Neural cell (in vitro differentiated cells): ENCODE measurements around the gene CDK15. TPM values are rescaled to one million over a fixed set of nuclear protein-coding genes. Genes with fewer than 3 reads are reported as not detected.
"Not testable (repeated sequence)": the region's sequence is repeated elsewhere in the genome, so short reads cannot be mapped to it uniquely, and the experiment has no call there.

Experiments used
- H2AFZ ChIP-seq: fragments of 200-600, 300-800 bp; sonication (generic), shearing (Covaris generic); 2 replicates; pipeline ENCODE4 v1.6.0; 2014; ENCODE audit warnings: low read depth, mild to moderate bottlenecking, antibody characterized with exemption, low read length, moderate library complexity
- H3F3A ChIP-seq: fragments of 200-600 bp; shearing (Covaris generic); 2 replicates; pipeline ENCODE4 v1.6.1; 2016; ENCODE audit warnings: mild to moderate bottlenecking, moderate library complexity, mixed read lengths, antibody characterized with exemption, low read length; ENCODE audit not compliant: insufficient read depth, poor library complexity, severe bottlenecking
- H3K27ac ChIP-seq: fragments of 200-600, 300-800 bp; sonication (generic), shearing (Covaris generic); 2 replicates; pipeline ENCODE4 v1.5.1; 2014; ENCODE audit warnings: mild to moderate bottlenecking, low read length, moderate library complexity
- H3K27me3 ChIP-seq: fragments of 300-800, 200-600 bp; sonication (generic), shearing (Covaris generic); 2 replicates; pipeline ENCODE4 v1.6.0; 2014; ENCODE audit warnings: mild to moderate bottlenecking, low read depth, low read length, moderate library complexity; ENCODE audit not compliant: insufficient read depth
- H3K36me3 ChIP-seq: fragments of 300-800, 200-600 bp; sonication (generic), shearing (Covaris generic); 2 replicates; pipeline ENCODE4 v1.5.1; 2014; ENCODE audit warnings: mild to moderate bottlenecking, antibody characterized with exemption, low read length, moderate library complexity; ENCODE audit not compliant: insufficient read depth
- H3K4me2 ChIP-seq: fragments of 300-800, 200-600 bp; sonication (generic), shearing (Covaris generic); 2 replicates; pipeline ENCODE4 v1.6.0; 2014; ENCODE audit warnings: mild to moderate bottlenecking, low read length
- H3K4me3 ChIP-seq: fragments of 300-800, 200-600 bp; sonication (generic), shearing (Covaris generic); 2 replicates; pipeline ENCODE4 v1.5.1; 2014; ENCODE audit warnings: mild to moderate bottlenecking, low read length, moderate library complexity
- H3K79me2 ChIP-seq: fragments of 200-600 bp; shearing (Covaris generic); replicated peaks from 2 replicates; pipeline ENCODE4 v1.6.0; 2014; ENCODE audit warnings: mild to moderate bottlenecking, low read length, moderate library complexity; ENCODE audit not compliant: insufficient read depth
- H3K9ac ChIP-seq: fragments of 300-800, 200-600 bp; sonication (generic), shearing (Covaris generic); 2 replicates; pipeline ENCODE4 v1.6.1; 2016; ENCODE audit warnings: mild to moderate bottlenecking, low read length, mixed read lengths
- H3K9me2 ChIP-seq: fragments of 200-600 bp; shearing (Covaris generic); 2 replicates; pipeline ENCODE4 v1.6.1; 2016; ENCODE audit warnings: mild to moderate bottlenecking, low read length, mixed read lengths; ENCODE audit not compliant: insufficient read depth
- H3K9me3 ChIP-seq: fragments of 200-600, 300-800 bp; sonication (generic), shearing (Covaris generic); 2 replicates; pipeline ENCODE4 v1.6.1; 2016; ENCODE audit warnings: mild to moderate bottlenecking, mixed run types, low read length, moderate library complexity, mixed read lengths
- H4K20me1 ChIP-seq: fragments of 200-600 bp; shearing (Covaris generic); 2 replicates; pipeline ENCODE4 v1.6.1; 2016; ENCODE audit warnings: mild to moderate bottlenecking, mixed run types; ENCODE audit not compliant: insufficient read depth
- CTCF ChIP-seq: fragments of 450-650 bp; IDR thresholded peaks from 2 replicates; pipeline ENCODE4 v1.5.1; 2014; ENCODE audit warnings: antibody characterized with exemption, mild to moderate bottlenecking, moderate library complexity; ENCODE audit not compliant: poor library complexity, severe bottlenecking
- EP300 ChIP-seq: fragments of 450-650 bp; conservative IDR thresholded peaks from 2 replicates; pipeline ENCODE4 v1.6.1; 2014; ENCODE audit warnings: antibody characterized with exemption, mild to moderate bottlenecking, moderate library complexity; ENCODE audit not compliant: poor library complexity, severe bottlenecking
- EZH2 ChIP-seq: fragments of 200-600, 300-800 bp; shearing (Covaris generic), sonication (generic); IDR thresholded peaks from 2 replicates; pipeline ENCODE4 v1.6.1; 2014; ENCODE audit warnings: antibody characterized with exemption, low read length, borderline replicate concordance, mild to moderate bottlenecking; ENCODE audit not compliant: insufficient read depth, poor library complexity, severe bottlenecking
- MXI1 ChIP-seq: fragments of 450-650 bp; conservative IDR thresholded peaks from 2 replicates; pipeline ENCODE4 v1.6.1; 2014; ENCODE audit warnings: antibody characterized with exemption, mild to moderate bottlenecking; ENCODE audit not compliant: poor library complexity, severe bottlenecking
- POLR2AphosphoS5 ChIP-seq: IDR thresholded peaks from 2 replicates; pipeline ENCODE4 v1.6.1; 2012
- RAD21 ChIP-seq: fragments of 450-650 bp; conservative IDR thresholded peaks from 2 replicates; pipeline ENCODE4 v1.6.1; 2014; ENCODE audit warnings: antibody characterized with exemption, mild to moderate bottlenecking, moderate library complexity
- REST ChIP-seq: IDR thresholded peaks from 2 replicates; pipeline ENCODE4 v1.6.1; 2012; ENCODE audit warnings: borderline replicate concordance
- SMC3 ChIP-seq: fragments of 450-650 bp; conservative IDR thresholded peaks from 2 replicates; pipeline ENCODE4 v1.6.1; 2014; ENCODE audit warnings: antibody characterized with exemption, mild to moderate bottlenecking, moderate library complexity; ENCODE audit not compliant: poor library complexity
- TAF1 ChIP-seq: IDR thresholded peaks from 2 replicates; pipeline ENCODE4 v1.6.1; 2012; ENCODE audit warnings: low read depth
- polyA plus RNA-seq: library from polyadenylated mRNA; depleted of rRNA; stranded (reverse); fragments of >200 nt; gene quantifications from 2 replicates; pipeline ENCODE4 v1.2.3, GENCODE V29; 2014

CDK15 gene
- polyA plus RNA-seq, 1 donor from 2014 or later = 0.09 TPM

- Histone ChIP-seq H3K9me3 (no peaks in the 10 kb centered on the region), H3K36me3 (no peaks in the 10 kb centered on the region), H3K9ac (no peak overlapping the region), H3K4me3 (no peak overlapping the region), H3K27ac (no peak overlapping the region), H4K20me1 (no peaks in the 10 kb centered on the region), H3K79me2 (no peaks in the 10 kb centered on the region), H3K27me3 (no peaks in the 10 kb centered on the region), H3K4me2 (no peak overlapping the region), H3F3A (no peaks in the 10 kb centered on the region), H2AFZ (no peak overlapping the region), H3K9me2 (no peaks in the 10 kb centered on the region)
- no peak for TF ChIP-seq REST
- no peak for TF ChIP-seq MXI1
- TF ChIP-seq POLR2AphosphoS5 = no peak
- TF ChIP-seq RAD21 = no peak
- TF ChIP-seq EP300 = no peak
- TF ChIP-seq CTCF = no peak
Measured at GRCh38 chr2:201840726-201841125, 34.4 kb downstream of the CDK15 start.

- Histone ChIP-seq H3K79me2 (no peaks in the 10 kb centered on the region), H3K27me3 (no peaks in the 10 kb centered on the region), H3K36me3 (no peaks in the 10 kb centered on the region), H3K9ac (no peak overlapping the region), H3K4me2 (no peak overlapping the region), H3K9me2 (no peaks in the 10 kb centered on the region), H3F3A (no peaks in the 10 kb centered on the region), H3K9me3 (no peaks in the 10 kb centered on the region), H3K27ac (no peak overlapping the region), H2AFZ (no peak overlapping the region), H4K20me1 (no peaks in the 10 kb centered on the region), H3K4me3 (no peak overlapping the region)
- TF ChIP-seq EP300 (no peak), RAD21 (no peak), SMC3 (no peak), POLR2AphosphoS5 (no peak), MXI1 (no peak), EZH2 (no peak), REST (no peak), TAF1 (no peak), CTCF (no peak)
Measured at GRCh38 chr2:201842131-201842860, 36.0 kb downstream of the CDK15 start.

- H3K79me2 ChIP-seq, H3K9me3 ChIP-seq: not testable (repeated sequence)
Measured at GRCh38 chr2:201844922-201845321, 38.6 kb downstream of the CDK15 start.

More at GRCh38 chr2:201844922-201845321, 38.6 kb downstream of the CDK15 start:
- not testable (repeated sequence) for H3K36me3 ChIP-seq, H3K9ac ChIP-seq, H3K27ac ChIP-seq, H4K20me1 ChIP-seq, H3K9me2 ChIP-seq, H3K4me2 ChIP-seq, H2AFZ ChIP-seq, H3K4me3 ChIP-seq, H3F3A ChIP-seq, H3K27me3 ChIP-seq
